CD4-positive, alpha-beta T cell treated with Interleukin-6 for 4 hours (primary cell): ENCODE measurements around the gene B4GALT1.

Experiments used
- DNase-seq: peaks from one replicate; pipeline ENCODE4 v3.0.0-alpha.2; 2020; ENCODE audit warnings: mixed read lengths

Gene B4GALT1

DNA sequence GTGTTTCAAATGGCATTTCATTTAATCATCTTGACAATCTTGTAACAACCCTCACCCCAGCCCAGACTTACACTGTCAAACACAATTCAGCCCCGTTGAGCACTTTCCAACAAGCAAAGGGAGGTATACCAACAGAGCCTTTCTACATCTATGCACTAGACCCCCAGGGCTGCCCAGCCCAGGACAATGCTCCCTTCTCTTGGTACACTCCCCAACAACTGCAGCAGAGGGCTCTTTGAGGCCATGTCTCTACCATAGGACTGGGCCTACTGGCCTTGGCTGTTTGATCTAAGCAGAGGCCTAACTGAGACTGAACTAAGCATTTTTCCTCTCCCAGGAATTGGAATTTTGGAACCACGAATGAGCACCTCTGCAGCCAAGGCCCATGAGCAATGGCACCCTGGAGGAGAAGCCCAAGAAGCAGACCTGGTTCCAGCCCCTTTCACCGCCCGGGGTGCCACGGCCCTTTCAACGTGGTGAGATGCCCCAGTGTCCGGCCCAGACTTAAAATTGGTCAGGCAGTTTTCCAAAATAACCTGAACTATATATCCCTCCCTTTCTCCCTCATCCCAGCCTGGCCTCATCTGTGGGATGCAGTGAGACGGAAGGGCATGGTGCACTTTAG is 43.6 kb downstream of the B4GALT1 start:
- DNase-seq: no peak

DNA sequence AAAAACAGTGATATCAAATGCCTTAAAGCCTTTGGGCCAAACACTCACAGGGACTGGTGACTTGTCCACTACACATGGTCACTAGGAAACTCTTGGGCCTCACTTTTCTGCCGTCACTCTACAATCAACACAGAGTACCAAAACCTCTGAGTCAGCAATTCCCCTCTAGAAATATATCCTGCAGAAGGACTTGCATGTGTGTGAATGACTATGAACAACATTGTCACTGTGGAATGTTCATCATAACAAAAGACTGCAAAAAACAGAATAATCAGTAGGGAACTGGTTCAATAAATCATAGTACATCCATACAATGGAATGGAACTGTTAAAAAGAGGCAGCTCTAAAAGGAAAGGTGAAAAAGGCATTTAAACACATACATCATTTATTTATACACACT is 46.5 kb downstream of the B4GALT1 start:
- no peak for DNase-seq

DNA sequence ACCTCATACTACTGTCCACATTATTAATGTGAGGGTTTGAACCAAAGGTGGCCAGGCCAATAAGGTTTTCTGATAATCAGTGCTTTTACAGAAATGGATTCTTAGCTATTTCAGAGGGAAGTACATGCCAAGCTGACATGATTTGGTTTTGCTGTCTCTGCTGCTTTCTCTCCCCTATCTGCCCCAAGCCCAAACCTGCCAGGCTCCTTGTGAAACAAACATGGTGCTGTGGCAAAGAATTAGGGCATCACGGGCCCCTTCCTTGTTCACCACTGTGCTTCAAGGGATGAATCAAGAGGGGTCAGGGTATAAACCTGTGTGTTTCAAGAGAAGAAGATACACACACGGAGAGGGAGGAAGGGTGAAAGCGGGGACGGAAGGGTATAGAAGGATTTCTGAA is 49.3 kb downstream of the B4GALT1 start:
- DNase-seq: no peak

DNA sequence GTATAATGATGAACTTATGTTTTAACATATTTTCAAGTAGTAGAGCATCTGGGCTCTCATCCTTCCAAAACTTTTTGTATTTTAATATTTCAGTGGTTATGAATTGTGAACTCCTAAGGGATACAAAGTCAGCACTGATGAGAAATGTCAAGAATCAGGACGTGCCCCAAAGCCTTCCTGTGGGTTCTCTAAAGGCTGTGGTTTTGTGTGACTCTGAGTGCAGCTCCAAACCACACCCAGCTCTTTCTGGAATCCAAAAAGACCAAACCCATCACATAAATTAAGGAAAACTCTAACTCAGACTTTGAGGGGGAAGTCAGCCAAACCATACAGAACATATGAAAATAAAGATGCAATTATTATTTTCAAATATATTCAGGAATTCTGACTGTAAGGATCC is 49.8 kb downstream of the B4GALT1 start:
- DNase-seq: no peak

DNA sequence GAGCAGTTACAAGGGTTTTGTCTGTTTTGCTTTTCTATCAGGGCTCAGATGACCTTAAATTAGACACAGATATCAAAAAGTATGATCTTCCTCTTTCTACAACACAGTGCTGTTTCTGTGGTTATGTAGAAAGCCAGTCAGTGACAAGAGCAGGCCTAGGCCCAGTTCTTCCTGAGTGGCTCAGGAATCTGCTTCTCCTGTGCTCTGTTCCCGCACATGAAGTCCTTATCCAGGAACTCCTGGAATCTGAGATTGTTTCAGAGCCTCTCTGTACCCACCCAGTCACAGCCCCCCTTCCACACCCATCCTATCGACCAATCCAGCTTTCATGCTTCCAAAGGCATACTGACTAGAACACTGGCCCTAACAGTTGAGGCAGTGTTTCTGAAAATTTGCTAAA is 50.3 kb downstream of the B4GALT1 start:
- DNase-seq: no peak

DNA sequence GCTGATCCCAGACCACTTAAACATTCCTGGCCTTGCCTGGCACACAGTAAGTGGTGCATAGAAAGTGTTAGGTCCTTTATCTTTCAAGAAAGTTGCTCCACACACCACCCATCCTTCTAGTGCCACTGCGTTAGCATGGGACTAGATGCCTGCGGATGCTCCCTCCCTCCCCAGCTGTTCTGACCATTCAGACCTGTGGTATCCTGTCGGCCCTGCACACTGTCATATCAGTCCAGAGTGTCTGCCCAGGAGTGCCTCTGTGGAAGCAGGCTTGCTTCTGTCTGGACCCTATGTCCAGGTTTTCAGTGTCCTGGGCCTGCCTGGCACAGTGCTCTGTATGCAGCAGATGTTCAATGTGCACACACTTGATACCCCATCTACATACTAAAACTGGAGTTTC is 52.4 kb downstream of the B4GALT1 start:
- DNase-seq: no peak

DNA sequence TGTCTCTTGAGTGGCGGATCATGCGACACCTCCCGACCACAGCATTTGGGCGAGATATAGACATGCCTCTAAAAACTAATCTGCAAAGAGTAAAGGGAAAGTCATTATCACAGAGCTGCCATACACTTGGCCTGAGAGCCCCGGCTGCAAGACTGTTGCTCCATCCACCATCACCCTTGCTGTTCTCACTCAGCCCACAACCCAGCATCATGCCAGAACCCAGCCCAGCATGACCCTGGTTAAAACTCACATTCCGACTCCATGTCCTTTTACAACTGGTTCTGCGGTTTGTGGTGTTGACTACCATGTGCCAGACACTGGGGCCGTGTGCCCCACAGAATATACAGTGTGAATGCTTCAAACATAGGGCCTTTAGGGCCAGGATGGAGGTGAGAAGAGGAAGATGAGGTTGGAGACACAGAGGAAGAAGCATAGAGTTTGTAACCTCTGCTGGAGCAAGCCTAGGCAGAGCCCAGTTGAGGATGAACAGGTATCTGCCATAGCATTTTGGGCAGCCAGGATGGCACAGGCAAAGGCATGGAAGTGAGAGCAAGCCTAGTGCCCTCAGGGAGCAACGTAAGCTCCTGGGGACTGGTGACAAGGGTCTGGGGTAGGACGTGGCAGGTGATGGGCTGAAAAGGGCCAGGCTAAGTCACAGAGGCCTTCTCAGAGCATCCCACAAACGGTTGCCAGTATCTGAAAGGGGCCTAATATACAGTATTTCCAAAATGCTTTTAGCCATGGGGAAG is 53.2 kb downstream of the B4GALT1 start:
- no peak for DNase-seq

DNA sequence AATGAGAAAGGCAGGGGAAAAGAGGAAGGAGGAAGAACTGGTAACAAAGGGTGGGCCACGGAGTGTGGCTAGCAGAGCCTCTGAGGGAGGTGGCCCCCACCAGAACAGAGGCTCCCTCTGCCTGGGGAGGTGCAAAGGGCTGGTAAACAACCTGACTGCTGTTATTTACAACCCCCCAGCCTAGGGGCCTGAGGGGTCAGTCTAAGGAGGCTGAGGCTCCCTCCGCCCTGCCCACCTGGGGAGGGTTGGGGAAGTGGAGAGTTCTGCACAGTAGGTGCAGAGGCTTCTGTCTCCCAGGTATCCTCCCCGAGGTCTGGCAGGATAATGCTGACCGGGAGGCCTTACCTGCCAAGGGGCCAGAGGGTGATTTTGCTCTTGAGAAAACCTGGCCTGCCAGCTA is 55.0 kb downstream of the B4GALT1 start:
- DNase-seq: no peak

DNA sequence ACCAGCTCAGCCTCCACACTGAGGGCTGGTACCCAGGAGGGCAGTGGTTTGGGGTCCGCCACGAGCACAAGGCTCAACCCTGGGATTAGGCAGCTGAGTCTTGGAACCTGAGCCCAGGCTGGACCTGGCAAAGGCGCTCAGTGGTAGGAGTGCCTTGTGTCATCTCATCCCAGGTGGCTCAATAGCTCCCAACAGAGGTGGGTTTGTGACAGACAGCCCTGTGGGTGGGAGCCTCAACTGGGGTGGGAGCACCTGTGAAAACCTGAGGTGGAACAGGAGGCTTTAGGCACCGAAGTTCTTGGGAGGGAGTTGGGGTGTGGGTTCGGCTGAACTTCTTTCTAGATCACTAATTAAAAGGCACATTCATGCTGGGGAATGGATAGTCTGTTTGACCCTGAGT is 55.5 kb downstream of the B4GALT1 start:
- DNase-seq: no peak

DNA sequence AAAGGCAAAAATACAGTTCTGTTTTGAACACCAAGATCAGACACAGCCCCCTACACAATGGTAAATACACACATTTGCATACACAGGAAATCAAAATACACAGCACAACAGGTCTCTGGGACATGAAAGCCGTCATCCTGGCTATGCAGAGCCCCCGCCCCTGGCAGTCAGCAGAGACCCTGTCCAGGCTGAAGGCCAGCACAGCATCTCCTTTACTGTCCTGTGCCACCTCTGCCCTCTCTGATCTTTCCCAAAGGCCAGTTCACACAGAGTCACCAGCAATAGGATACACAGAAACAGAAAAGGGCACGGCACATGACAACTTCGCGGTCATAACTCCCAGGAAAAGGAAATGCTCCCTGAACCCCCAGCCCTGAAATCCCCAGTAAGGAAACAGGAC is 56.5 kb downstream of the B4GALT1 start:
- no peak for DNase-seq

DNA sequence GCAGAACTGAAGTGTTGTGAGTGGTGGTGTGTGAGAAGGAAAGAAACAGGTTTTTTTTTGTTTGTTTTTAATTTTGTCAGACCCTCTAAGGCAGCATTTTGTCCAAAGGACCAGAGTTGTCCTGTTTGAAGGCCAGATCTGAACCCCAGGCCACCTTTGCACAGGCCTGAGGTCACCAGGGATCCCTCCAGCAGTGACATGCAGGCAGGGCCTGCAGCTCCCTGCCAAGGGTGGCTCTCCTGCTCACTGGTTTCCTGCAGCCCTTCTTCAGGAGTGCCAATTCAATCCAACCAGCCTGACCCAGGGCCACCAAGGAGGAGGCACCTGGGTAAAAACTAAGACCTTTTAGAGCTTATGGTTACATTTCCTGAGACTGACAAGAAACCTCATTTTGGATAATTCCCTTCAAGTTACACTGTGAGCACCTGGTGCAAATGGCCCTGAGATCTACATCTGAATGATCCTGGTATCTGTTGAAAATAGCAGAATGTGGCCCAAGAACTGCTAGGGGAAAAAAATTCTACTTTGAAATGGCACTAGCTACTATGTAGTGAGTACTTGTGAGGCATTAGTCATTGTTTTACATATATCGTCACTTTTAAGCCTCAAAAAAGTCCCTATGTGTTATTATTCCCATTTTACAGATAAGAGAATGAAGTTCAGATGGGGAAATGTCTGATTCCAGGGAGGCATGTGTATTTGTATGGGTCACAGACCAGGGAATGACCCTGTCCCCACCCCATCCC is 57.1 kb downstream of the B4GALT1 start:
- no peak for DNase-seq

DNA sequence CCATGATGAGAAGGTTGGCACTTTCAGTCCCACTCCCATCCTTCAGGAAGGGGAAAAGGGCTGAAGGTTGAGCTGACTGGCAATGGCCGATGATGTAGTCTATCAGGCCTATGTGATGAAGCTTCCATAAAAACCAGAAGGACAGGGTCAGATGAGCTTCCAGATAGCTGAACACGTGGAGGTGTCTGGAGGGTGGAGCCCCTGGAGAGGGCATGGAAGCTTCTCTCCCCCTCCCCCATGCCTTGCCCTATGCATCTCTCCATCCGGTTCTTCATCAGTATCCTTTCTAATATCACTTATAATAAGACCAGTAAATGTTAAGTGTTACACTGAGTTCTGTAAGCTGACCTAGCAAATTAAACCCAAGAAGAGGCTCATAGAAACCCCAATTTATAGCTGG is 58.0 kb downstream of the B4GALT1 start:
- no peak for DNase-seq

DNA sequence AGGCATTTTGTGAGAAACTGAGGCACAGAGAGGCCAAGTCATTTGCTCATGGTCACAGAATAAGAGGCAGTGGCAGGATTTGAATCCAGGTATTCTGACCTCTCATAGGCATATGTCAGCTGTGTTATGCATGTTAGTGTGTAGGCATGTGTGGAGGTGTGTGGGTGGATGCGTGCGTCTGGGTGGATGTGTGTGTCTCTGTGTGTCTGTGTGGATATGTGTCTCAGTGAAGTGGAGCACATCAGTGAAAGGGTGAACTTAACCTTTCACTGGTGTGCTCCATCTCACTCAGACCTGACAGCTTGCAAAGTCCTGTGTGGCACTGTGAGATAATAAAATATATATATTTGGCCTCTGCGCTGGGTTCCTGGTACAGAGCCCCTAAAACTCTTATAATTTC is 58.7 kb downstream of the B4GALT1 start:
- DNase-seq: no peak

DNA sequence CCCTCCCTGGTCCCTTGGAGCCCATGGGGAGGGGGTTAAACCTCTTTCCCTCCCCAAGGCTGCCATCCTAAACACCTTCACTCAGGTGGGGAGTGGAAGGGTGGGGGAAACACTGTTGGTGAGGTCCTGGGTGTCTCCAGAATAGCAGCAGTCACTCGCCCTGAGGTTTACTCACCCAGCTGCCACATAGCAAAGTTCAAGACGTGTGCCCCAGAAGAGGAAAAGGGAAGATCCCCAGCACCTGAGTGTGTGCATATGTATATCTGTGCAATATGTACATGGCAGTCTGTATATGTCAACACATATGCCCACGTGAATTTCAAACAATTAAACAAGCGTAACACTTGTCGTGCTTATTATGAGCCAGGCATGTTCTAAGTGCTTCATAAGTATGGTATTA is 59.4 kb downstream of the B4GALT1 start:
- DNase-seq: no peak

DNA sequence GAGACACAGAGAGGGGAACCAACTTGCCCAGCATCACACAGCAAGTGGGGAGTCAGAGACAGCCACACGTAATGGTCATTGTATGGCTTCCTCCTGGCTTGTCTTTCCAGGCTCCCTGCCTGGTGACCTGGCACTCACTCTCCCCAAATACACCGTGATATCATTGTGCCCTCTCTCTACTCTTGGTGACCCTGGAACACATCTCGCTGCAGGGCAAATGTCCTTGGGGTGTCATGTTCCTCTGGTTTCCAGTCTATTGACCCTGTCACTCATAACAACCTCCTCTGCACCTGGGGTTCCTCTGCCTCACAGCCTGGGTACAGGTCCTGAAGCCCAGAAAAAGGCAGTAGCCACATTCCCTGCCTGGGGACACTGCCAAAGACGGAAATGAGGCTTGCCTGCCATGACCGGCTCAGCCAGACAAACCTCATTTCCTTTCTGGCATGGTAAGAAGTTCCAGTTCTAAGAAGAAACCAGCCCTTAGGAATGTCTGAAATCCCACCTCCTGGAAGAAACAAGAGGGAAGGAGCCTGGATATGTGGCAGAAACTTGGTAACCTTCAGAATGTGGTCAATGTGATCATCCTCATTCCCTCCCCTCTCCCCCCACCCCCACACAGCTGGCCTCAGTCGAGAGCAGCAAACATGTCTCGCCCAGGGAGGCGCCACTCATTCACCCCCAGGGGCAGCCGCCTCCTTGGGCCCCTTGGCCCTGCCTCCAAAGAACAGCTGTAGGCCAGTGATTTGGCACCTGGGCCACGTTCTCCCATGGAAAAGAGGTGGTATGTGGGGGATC is 60.1 kb downstream of the B4GALT1 start:
- DNase-seq: no peak

DNA sequence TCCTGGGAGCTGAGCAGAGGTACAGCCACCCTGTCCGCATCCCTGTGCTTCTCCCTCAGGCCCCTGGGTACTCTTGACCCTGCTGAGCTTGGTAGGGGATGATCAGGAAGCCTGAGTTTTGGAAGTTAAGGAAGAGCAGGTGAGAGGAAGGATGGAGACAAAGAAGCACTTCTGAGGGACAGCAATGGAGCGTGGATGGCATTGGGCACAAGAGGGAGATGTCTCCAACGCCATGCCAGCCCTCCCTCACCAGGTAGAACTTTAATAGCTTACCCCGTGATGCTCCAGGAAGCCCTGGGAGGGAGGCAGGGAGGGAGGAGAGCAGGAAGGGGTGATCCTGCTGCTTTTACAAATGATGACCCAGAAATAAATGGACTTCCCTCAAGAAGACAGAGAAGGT is 60.8 kb downstream of the B4GALT1 start:
- no peak for DNase-seq

DNA sequence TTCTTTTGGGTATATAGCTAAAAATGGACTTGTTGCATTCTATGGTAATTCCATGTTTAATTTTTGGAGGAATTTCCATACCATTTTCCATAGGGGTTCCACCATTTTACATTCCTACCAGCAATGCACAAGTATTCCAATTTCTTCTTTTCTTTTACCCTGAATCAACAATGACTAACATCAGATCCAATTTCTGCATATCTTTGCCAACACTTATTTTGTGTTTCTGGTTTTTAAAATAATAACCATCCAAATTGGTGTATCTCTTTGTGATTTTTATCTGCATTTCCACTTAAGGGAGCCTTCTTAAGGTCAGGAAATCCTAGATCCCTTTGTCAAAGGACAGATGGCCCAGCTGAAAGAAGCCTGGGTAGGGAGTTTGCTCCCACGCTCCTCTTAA is 61.2 kb downstream of the B4GALT1 start:
- no peak for DNase-seq

DNA sequence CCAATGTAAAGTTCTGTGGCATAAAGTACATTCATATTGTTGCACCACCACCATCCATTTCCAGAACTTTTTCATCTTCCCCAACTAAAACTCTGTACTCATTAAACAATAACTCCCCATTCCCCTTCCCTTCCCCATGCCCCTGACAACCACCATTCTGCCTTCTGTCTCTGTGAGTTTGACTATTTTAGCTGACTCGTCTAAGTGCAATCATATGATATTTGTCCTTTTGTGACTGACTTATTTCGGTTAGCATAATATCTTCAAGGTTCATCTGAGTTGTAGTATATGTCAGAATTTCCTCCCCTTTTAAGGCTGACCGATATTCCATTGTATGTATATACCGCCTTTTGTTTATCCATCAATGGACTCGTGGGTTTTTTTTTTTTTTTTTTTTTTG is 61.6 kb downstream of the B4GALT1 start:
- no peak for DNase-seq

DNA sequence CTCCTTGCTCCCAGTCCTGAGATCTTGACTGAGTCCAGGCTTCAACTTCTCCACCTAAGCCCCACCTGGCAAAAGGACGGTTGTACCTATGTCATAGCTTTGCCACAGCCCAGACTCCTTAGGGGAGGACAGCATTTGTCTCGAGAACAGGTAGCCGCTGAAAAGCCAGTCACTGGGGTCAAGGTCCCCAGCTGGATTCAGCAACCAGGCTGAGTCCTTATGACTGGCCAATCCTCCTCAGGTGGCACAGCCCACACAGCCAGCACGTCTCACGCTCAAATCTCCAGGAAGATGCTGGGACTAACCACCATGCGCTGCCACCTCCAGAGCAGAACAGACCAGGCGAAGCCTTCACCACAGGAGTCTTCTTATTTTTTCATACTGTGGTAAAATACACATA is 62.7 kb downstream of the B4GALT1 start:
- DNase-seq: no peak

DNA sequence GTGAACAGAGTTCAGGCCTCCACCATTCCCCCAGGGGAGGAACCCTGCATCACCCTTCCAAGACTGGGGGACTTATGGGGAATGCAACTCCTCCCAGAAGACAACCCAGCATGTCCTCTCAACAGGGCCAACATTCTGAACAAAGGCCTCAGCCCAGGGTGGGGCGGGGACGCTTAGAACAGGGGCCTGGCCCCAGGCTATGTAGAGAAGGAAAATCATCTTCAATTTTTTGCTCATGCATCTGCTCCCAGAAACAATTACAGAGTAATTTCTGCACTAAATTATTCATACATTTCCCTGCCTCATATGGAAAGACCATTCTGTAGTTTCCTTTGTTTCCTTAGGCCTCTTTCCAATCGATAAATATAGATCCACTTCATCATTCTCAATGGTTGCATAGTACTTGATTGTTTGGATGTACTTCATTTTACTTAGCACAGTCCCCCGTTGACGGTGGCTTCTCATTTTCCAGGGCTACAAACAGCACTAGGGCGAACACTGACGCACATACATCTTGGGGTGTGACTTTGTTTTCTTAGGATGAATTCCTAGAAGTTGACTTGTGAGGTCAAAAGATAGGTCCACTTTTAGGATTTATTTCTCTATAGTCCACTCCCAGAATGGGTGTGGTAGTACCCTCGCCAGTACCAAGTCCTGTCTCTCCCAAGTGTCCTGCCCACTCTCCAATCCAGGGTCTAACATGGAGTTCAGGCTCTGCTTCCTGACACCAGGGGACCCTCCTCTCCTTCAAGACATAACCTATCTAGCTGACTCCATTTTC is 63.4 kb downstream of the B4GALT1 start:
- no peak for DNase-seq

DNA sequence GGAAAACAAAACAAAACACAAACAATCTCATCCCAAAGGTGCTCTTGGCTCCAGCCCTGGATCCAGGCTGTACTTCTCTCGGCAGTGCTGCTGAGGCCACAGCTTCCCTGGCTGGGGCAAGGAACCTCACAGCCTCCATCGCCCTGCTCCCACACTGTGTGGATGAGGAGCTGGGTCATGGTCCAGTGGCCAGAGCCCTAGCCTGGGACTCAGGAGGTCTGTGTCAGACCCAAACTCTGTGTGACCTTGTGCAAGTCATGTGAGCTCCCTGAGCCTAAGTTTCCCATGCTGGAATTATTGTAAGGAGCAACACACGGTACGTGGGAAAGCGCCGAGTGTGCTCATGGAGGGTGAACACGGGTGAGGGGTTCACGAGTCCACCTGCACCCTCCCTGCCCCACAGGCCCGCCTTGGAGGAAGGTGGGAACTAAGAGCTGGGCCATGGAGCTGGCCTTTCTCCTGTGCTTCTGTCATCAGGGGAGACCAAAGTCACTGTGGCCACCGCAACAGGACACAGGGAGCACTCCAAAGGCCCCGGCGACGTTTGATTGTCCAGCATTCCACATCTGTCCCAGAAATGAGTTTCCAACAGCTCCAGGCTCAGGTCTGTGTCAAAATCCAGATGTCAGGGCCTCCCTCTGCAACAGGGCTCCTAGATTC is 64.5 kb downstream of the B4GALT1 start:
- DNase-seq: no peak
